Neural cell (in vitro differentiated cells): ENCODE data around the gene SV2C. TPM values are rescaled to one million over a fixed set of nuclear protein-coding genes. Genes with fewer than 3 reads are reported as not detected.

Experiments
- H2AFZ ChIP-seq: fragments of 200-600, 300-800 bp; sonication (generic), shearing (Covaris generic); 2 replicates; pipeline ENCODE4 v1.6.0; 2014; ENCODE audit warnings: low read depth, mild to moderate bottlenecking, antibody characterized with exemption, low read length, moderate library complexity
- H3F3A ChIP-seq: fragments of 200-600 bp; shearing (Covaris generic); 2 replicates; pipeline ENCODE4 v1.6.1; 2016; ENCODE audit warnings: mild to moderate bottlenecking, moderate library complexity, mixed read lengths, antibody characterized with exemption, low read length; ENCODE audit not compliant: insufficient read depth, poor library complexity, severe bottlenecking
- H3K27ac ChIP-seq: fragments of 200-600, 300-800 bp; sonication (generic), shearing (Covaris generic); 2 replicates; pipeline ENCODE4 v1.5.1; 2014; ENCODE audit warnings: mild to moderate bottlenecking, low read length, moderate library complexity
- H3K27me3 ChIP-seq: fragments of 300-800, 200-600 bp; sonication (generic), shearing (Covaris generic); 2 replicates; pipeline ENCODE4 v1.6.0; 2014; ENCODE audit warnings: mild to moderate bottlenecking, low read depth, low read length, moderate library complexity; ENCODE audit not compliant: insufficient read depth
- H3K36me3 ChIP-seq: fragments of 300-800, 200-600 bp; sonication (generic), shearing (Covaris generic); 2 replicates; pipeline ENCODE4 v1.5.1; 2014; ENCODE audit warnings: mild to moderate bottlenecking, antibody characterized with exemption, low read length, moderate library complexity; ENCODE audit not compliant: insufficient read depth
- H3K4me2 ChIP-seq: fragments of 300-800, 200-600 bp; sonication (generic), shearing (Covaris generic); 2 replicates; pipeline ENCODE4 v1.6.0; 2014; ENCODE audit warnings: mild to moderate bottlenecking, low read length
- H3K4me3 ChIP-seq: fragments of 300-800, 200-600 bp; sonication (generic), shearing (Covaris generic); 2 replicates; pipeline ENCODE4 v1.5.1; 2014; ENCODE audit warnings: mild to moderate bottlenecking, low read length, moderate library complexity
- H3K79me2 ChIP-seq: fragments of 200-600 bp; shearing (Covaris generic); replicated peaks from 2 replicates; pipeline ENCODE4 v1.6.0; 2014; ENCODE audit warnings: mild to moderate bottlenecking, low read length, moderate library complexity; ENCODE audit not compliant: insufficient read depth
- H3K9ac ChIP-seq: fragments of 300-800, 200-600 bp; sonication (generic), shearing (Covaris generic); 2 replicates; pipeline ENCODE4 v1.6.1; 2016; ENCODE audit warnings: mild to moderate bottlenecking, low read length, mixed read lengths
- H3K9me2 ChIP-seq: fragments of 200-600 bp; shearing (Covaris generic); 2 replicates; pipeline ENCODE4 v1.6.1; 2016; ENCODE audit warnings: mild to moderate bottlenecking, low read length, mixed read lengths; ENCODE audit not compliant: insufficient read depth
- H3K9me3 ChIP-seq: fragments of 200-600, 300-800 bp; sonication (generic), shearing (Covaris generic); 2 replicates; pipeline ENCODE4 v1.6.1; 2016; ENCODE audit warnings: mild to moderate bottlenecking, mixed run types, low read length, moderate library complexity, mixed read lengths
- H4K20me1 ChIP-seq: fragments of 200-600 bp; shearing (Covaris generic); 2 replicates; pipeline ENCODE4 v1.6.1; 2016; ENCODE audit warnings: mild to moderate bottlenecking, mixed run types; ENCODE audit not compliant: insufficient read depth
- CTCF ChIP-seq: fragments of 450-650 bp; IDR thresholded peaks from 2 replicates; pipeline ENCODE4 v1.5.1; 2014; ENCODE audit warnings: antibody characterized with exemption, mild to moderate bottlenecking, moderate library complexity; ENCODE audit not compliant: poor library complexity, severe bottlenecking
- EP300 ChIP-seq: fragments of 450-650 bp; conservative IDR thresholded peaks from 2 replicates; pipeline ENCODE4 v1.6.1; 2014; ENCODE audit warnings: antibody characterized with exemption, mild to moderate bottlenecking, moderate library complexity; ENCODE audit not compliant: poor library complexity, severe bottlenecking
- EZH2 ChIP-seq: fragments of 200-600, 300-800 bp; shearing (Covaris generic), sonication (generic); IDR thresholded peaks from 2 replicates; pipeline ENCODE4 v1.6.1; 2014; ENCODE audit warnings: antibody characterized with exemption, low read length, borderline replicate concordance, mild to moderate bottlenecking; ENCODE audit not compliant: insufficient read depth, poor library complexity, severe bottlenecking
- MXI1 ChIP-seq: fragments of 450-650 bp; conservative IDR thresholded peaks from 2 replicates; pipeline ENCODE4 v1.6.1; 2014; ENCODE audit warnings: antibody characterized with exemption, mild to moderate bottlenecking; ENCODE audit not compliant: poor library complexity, severe bottlenecking
- POLR2AphosphoS5 ChIP-seq: IDR thresholded peaks from 2 replicates; pipeline ENCODE4 v1.6.1; 2012
- RAD21 ChIP-seq: fragments of 450-650 bp; conservative IDR thresholded peaks from 2 replicates; pipeline ENCODE4 v1.6.1; 2014; ENCODE audit warnings: antibody characterized with exemption, mild to moderate bottlenecking, moderate library complexity
- SMC3 ChIP-seq: fragments of 450-650 bp; conservative IDR thresholded peaks from 2 replicates; pipeline ENCODE4 v1.6.1; 2014; ENCODE audit warnings: antibody characterized with exemption, mild to moderate bottlenecking, moderate library complexity; ENCODE audit not compliant: poor library complexity
- TAF1 ChIP-seq: IDR thresholded peaks from 2 replicates; pipeline ENCODE4 v1.6.1; 2012; ENCODE audit warnings: low read depth
- polyA plus RNA-seq: library from polyadenylated mRNA; depleted of rRNA; stranded (reverse); fragments of >200 nt; gene quantifications from 2 replicates; pipeline ENCODE4 v1.2.3, GENCODE V29; 2014
- TF ChIP-seq, protein P1 (sequence below): IDR thresholded peaks from 2 replicates; pipeline ENCODE4 v1.6.1; 2012; ENCODE audit warnings: borderline replicate concordance

Gene SV2C
- polyA plus RNA-seq, 1 donor from 2014 or later, result 0.45 TPM

GRCh38 chr5:76332102-76332501, 248.9 kb downstream of the SV2C start:
- H3K27ac ChIP-seq, result no peak overlapping the region
- no peaks in the 10 kb centered on the region for H3K9me3 ChIP-seq
- no peaks in the 10 kb centered on the region for H3K9me2 ChIP-seq
- H4K20me1 ChIP-seq, result no peaks in the 10 kb centered on the region
- H3K9ac ChIP-seq, result no peak overlapping the region
- no peak for TF ChIP-seq POLR2AphosphoS5
- TF ChIP-seq TAF1, result no peak
- TF ChIP-seq RAD21, result no peak
- no peak for TF ChIP-seq EZH2
- no peak for TF ChIP-seq MXI1
- no peak for TF ChIP-seq CTCF
- no peak for TF ChIP-seq EP300
- TF ChIP-seq SMC3, result no peak
- TF ChIP-seq, protein P1, sequence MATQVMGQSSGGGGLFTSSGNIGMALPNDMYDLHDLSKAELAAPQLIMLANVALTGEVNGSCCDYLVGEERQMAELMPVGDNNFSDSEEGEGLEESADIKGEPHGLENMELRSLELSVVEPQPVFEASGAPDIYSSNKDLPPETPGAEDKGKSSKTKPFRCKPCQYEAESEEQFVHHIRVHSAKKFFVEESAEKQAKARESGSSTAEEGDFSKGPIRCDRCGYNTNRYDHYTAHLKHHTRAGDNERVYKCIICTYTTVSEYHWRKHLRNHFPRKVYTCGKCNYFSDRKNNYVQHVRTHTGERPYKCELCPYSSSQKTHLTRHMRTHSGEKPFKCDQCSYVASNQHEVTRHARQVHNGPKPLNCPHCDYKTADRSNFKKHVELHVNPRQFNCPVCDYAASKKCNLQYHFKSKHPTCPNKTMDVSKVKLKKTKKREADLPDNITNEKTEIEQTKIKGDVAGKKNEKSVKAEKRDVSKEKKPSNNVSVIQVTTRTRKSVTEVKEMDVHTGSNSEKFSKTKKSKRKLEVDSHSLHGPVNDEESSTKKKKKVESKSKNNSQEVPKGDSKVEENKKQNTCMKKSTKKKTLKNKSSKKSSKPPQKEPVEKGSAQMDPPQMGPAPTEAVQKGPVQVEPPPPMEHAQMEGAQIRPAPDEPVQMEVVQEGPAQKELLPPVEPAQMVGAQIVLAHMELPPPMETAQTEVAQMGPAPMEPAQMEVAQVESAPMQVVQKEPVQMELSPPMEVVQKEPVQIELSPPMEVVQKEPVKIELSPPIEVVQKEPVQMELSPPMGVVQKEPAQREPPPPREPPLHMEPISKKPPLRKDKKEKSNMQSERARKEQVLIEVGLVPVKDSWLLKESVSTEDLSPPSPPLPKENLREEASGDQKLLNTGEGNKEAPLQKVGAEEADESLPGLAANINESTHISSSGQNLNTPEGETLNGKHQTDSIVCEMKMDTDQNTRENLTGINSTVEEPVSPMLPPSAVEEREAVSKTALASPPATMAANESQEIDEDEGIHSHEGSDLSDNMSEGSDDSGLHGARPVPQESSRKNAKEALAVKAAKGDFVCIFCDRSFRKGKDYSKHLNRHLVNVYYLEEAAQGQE, result no peak
- H2AFZ ChIP-seq, result no peak overlapping the region
- H3F3A ChIP-seq, result no peaks in the 10 kb centered on the region
- no peaks in the 10 kb centered on the region for H3K36me3 ChIP-seq
- H3K4me2 ChIP-seq, result no peak overlapping the region
- no peaks in the 10 kb centered on the region for H3K79me2 ChIP-seq
- H3K27me3 ChIP-seq, result no peaks in the 10 kb centered on the region
- H3K4me3 ChIP-seq, result no peak overlapping the region

DNA sequence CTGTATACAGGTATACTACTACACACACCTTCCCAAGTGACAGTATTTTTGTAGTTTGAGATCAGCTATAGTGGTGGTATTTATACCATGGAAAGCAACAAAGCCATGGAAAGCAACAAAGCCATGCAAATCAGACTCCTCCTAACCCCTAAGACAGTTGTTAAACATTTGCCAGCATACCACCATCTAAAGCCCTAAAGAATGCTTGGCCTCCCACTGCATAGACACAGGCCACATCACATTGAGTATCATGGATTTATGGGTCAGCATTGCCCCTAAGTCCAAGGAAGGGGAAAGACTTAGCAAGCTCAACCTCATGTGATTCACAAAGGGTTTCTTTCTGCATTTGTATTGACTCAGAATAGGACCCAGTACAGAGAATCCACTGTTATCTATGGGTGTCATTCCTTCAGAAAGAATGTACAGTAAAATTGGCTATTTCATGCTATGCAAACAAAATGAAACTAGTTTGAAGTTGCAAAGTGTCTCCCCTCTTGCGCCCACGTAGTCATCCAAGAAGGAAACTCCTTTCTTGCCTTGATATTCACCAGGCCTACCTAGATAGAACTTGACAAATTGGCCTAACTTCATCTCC, 249.5 kb downstream of the SV2C start:
- Histone ChIP-seq H3K27ac (no peak overlapping the region), H3K79me2 (no peaks in the 10 kb centered on the region), H3F3A (no peaks in the 10 kb centered on the region), H3K9me3 (no peaks in the 10 kb centered on the region), H3K9me2 (no peaks in the 10 kb centered on the region), H3K9ac (no peak overlapping the region), H3K36me3 (no peaks in the 10 kb centered on the region), H3K4me2 (no peak overlapping the region), H2AFZ (no peak overlapping the region), H3K27me3 (no peaks in the 10 kb centered on the region), H4K20me1 (no peaks in the 10 kb centered on the region), H3K4me3 (no peak overlapping the region)
- TF ChIP-seq EZH2 (no peak), MXI1 (no peak), POLR2AphosphoS5 (no peak), SMC3 (no peak)

DNA sequence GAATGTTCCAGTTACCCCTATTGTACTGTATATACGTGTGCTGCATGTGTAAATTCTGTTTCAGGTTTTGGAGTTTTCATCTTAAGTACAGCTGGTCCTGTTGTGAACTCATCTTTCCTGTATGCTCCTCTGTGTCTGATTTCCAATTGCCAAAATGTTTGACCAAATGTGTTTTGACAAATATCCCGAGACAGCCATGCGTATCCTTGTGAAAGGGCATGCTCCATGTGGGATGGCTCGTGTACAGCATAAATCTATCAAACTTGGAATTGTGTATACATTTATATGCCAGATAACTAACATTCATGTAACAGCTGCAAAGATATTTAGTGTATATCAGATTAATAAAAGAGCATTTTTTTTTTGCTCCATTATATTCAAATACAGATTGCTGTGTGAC, 250.4 kb downstream of the SV2C start:
- Histone ChIP-seq H3K9me3 (no peaks in the 10 kb centered on the region), H3K4me2 (no peak overlapping the region), H3K4me3 (no peak overlapping the region), H2AFZ (no peak overlapping the region), H3K27ac (no peak overlapping the region), H3K9ac (no peak overlapping the region), H3K9me2 (no peaks in the 10 kb centered on the region), H3K36me3 (no peaks in the 10 kb centered on the region), H4K20me1 (no peaks in the 10 kb centered on the region), H3F3A (no peaks in the 10 kb centered on the region), H3K79me2 (no peaks in the 10 kb centered on the region), H3K27me3 (no peaks in the 10 kb centered on the region)
- no peak for TF ChIP-seq EP300
- no peak for TF ChIP-seq SMC3
- TF ChIP-seq TAF1, result no peak
- TF ChIP-seq, protein P1, result no peak
- no peak for TF ChIP-seq POLR2AphosphoS5
